GM12878 (cell line): ENCODE measurements around the gene DERL3. TPM values are rescaled to one million over a fixed set of nuclear protein-coding genes. Genes with fewer than 3 reads are reported as not detected.

Source experiments
- BCL11A ChIP-seq: IDR thresholded peaks from 2 replicates; pipeline ENCODE4 v1.6.1; 2011; ENCODE audit warnings: low read depth, low read length
- BHLHE40 ChIP-seq, 2 experiments: fragments of 450-650 bp in 1 of 2; IDR thresholded peaks; 2 replicates each; pipeline ENCODE4 v1.6.1; 2011 to 2017; ENCODE audit warnings: low read depth in 2 of 2, borderline replicate concordance in 1 of 2, improper control_type of control experiment in 1 of 2, low read length in 1 of 2, mild to moderate bottlenecking in 1 of 2
- CHD2 ChIP-seq: IDR thresholded peaks from 2 replicates; pipeline ENCODE4 v1.6.1; 2011; ENCODE audit warnings: low read depth, low read length, improper control_type of control experiment, borderline replicate concordance
- CREM ChIP-seq: IDR thresholded peaks from 2 replicates; pipeline ENCODE4 v1.6.1; 2014; ENCODE audit warnings: antibody characterized with exemption, low read depth
- EED ChIP-seq: sonication (generic); IDR thresholded peaks from 2 replicates; pipeline ENCODE4 v1.6.1; 2016; ENCODE audit warnings: antibody characterized with exemption, low read depth
- GATAD2B ChIP-seq: fragments of 450-650 bp; conservative IDR thresholded peaks from 2 replicates; pipeline ENCODE4 v1.6.1; 2017; ENCODE audit warnings: low read depth, mild to moderate bottlenecking, moderate library complexity
- HCFC1 ChIP-seq: fragments of 150-350 bp; IDR thresholded peaks from 2 replicates; pipeline ENCODE4 v1.6.1; 2014; ENCODE audit warnings: low read length
- HDGF ChIP-seq: fragments of 450-650 bp; IDR thresholded peaks from 2 replicates; pipeline ENCODE4 v1.6.1; 2016; ENCODE audit warnings: antibody characterized with exemption
- NFIC ChIP-seq: IDR thresholded peaks from 2 replicates; pipeline ENCODE4 v1.6.1; 2012; ENCODE audit warnings: low read depth, mild to moderate bottlenecking, inconsistent platforms, low read length, moderate library complexity
- NR2F1 ChIP-seq: fragments of 450-650 bp; conservative IDR thresholded peaks from 2 replicates; pipeline ENCODE4 v1.6.1; 2017; ENCODE audit warnings: mild to moderate bottlenecking
- POLR2AphosphoS2 ChIP-seq: IDR thresholded peaks from 2 replicates; pipeline ENCODE4 v1.6.1; 2011; ENCODE audit warnings: low read depth, mild to moderate bottlenecking, low read length, improper control_type of control experiment, moderate library complexity
- POLR2AphosphoS5 ChIP-seq: IDR thresholded peaks from 2 replicates; pipeline ENCODE4 v1.6.1; 2011; ENCODE audit warnings: mild to moderate bottlenecking, low read length, inconsistent platforms
- POU2F2 ChIP-seq: IDR thresholded peaks from 3 replicates; pipeline ENCODE4 v1.6.1; 2011; ENCODE audit warnings: low read depth, mild to moderate bottlenecking, low read length, borderline replicate concordance
- TAF1 ChIP-seq: IDR thresholded peaks from 2 replicates; pipeline ENCODE4 v1.6.1; 2011; ENCODE audit warnings: mild to moderate bottlenecking, low read depth, low read length, borderline replicate concordance
- TCF12 ChIP-seq: IDR thresholded peaks from 2 replicates; pipeline ENCODE4 v1.6.1; 2011; ENCODE audit warnings: low read depth, mild to moderate bottlenecking, low read length
- WRNIP1 ChIP-seq: IDR thresholded peaks from 2 replicates; pipeline ENCODE4 v1.6.1; 2011; ENCODE audit warnings: low read depth, low read length, improper control_type of control experiment, borderline replicate concordance
- YY1 ChIP-seq: IDR thresholded peaks from 2 replicates; pipeline ENCODE4 v1.6.1; 2011; ENCODE audit warnings: low read depth, mild to moderate bottlenecking, low read length
- ZSCAN29 ChIP-seq: fragments of 450-650 bp; IDR thresholded peaks from 2 replicates; pipeline ENCODE4 v1.6.1; 2017; ENCODE audit warnings: mild to moderate bottlenecking, moderate library complexity
- polyA plus RNA-seq, 11 experiments: library from polyadenylated mRNA; depleted of rRNA in 4 of 11; unstranded in 6 of 11; stranded (reverse) in 5 of 11; fragments of >200 nt; fragmentation: Nextera tagmentation in 4 of 11; fragmentation: Illumina TruSeq in 1 of 11; extraction: Ambion mirVana in 4 of 11; extraction: Trizol in 1 of 11; gene quantifications; 1 replicate in 1 of 11; 2 replicates in 10 of 11; pipeline versions ENCODE4 v1.2.1 to v1.2.3, GENCODE V29; 2011 to 2016; ENCODE audit warnings: inconsistent platforms in 2 of 11, missing spikeins in 2 of 11, low read depth in 1 of 11
- total RNA-seq, 4 experiments: library from RNA; depleted of rRNA in 3 of 4; stranded (reverse); fragments of >200 nt in 3 of 4; fragmentation: Illumina TruSeq in 1 of 4; extraction: Trizol in 1 of 4; gene quantifications; 2 replicates each; pipeline versions ENCODE4 v1.2.1 to v1.2.3, GENCODE V29; 2013 to 2021
- TF ChIP-seq, protein P1 (sequence below): fragments of 450-650 bp; IDR thresholded peaks from 2 replicates; pipeline ENCODE4 v1.6.1; 2017; ENCODE audit warnings: low read depth, mild to moderate bottlenecking, moderate library complexity
- TF ChIP-seq, protein P2 (sequence below): fragments of 450-650 bp; formaldehyde crosslinking; IDR thresholded peaks from 2 replicates; pipeline ENCODE4 v1.4.0; 2022; ENCODE audit warnings: mild to moderate bottlenecking, moderate library complexity

The DERL3 gene
- total and polyA plus RNA-seq, 10 of the 15 experiments (the other 5 are each of a cell fraction or from before 2014, with no cell fraction given): 4.1 to 52.4 (median 14.1) TPM

DNA sequence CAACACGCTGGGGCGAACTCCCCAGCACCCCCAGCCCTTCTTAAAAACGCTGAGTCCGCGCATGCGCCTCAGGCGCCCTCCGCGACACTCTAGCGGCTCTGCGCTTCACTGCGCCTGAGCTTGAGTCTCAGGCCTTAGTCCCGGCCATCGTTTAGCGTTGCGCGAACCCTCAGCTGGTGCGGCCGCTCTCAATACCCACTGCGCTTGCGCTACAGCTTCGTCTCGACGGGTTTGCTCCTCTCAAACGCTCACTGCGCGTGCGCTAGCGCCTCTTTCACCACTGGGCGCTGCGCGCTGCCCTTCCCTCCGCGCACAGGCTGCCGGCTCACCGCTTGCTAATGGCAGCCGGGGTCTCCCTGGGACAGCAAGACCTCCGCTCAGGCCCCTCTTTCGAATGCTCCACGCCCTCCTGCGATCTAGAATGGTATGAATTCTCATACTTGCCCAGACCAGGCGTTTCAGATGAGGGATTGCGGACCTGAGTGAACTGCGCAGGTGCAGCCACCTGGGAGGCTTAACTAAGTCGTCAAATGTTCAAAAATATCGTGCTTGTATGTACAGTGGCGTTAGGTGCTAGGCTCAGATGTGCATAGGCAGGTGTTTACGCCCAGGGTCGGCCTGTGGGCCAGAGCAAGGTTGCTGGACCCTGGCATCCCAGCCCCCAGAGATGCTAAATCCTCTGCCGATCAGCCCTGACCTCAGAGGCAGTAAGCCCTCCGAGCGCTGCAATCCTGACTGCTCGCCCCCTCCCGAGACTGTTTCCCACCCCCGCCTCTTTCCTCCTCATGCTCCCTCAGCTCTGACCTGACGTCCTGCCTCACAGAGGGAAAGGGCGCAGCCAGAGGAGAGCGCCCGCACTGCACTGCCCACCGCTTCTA is 19.0 kb upstream of the DERL3 start, which contains the start of gene SLC2A11 (continued):
- TF ChIP-seq GATAD2B: no peak
- peak; percentile 46 for TF ChIP-seq HCFC1
- TF ChIP-seq HDGF: peak; percentile 88
- TF ChIP-seq YY1: peak; percentile 84
- TF ChIP-seq BHLHE40 (IDR thresholded peaks at IDR 0.05; ENCODE audit: borderline replicate concordance in 1 of 2, low read depth in 2 of 2, low read length in 1 of 2): peak in 1 of 2 experiments; percentile 52; a peak in 2 of 4 replicates
- no peak for TF ChIP-seq WRNIP1
- TF ChIP-seq TCF12: peak; percentile 18; the same call in 1 of the 2 replicates
- TF ChIP-seq POU2F2: no peak
- TF ChIP-seq, protein P1, sequence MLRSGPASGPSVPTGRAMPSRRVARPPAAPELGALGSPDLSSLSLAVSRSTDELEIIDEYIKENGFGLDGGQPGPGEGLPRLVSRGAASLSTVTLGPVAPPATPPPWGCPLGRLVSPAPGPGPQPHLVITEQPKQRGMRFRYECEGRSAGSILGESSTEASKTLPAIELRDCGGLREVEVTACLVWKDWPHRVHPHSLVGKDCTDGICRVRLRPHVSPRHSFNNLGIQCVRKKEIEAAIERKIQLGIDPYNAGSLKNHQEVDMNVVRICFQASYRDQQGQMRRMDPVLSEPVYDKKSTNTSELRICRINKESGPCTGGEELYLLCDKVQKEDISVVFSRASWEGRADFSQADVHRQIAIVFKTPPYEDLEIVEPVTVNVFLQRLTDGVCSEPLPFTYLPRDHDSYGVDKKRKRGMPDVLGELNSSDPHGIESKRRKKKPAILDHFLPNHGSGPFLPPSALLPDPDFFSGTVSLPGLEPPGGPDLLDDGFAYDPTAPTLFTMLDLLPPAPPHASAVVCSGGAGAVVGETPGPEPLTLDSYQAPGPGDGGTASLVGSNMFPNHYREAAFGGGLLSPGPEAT: 0 out of 2 replicates have a peak, but pooled peaks have one; percentile 26
- no peak for TF ChIP-seq NFIC
- TF ChIP-seq POLR2AphosphoS5: peak; percentile 89
- TF ChIP-seq BCL11A: no peak
- TF ChIP-seq TAF1: peak; percentile 78; the same call in 1 of the 2 replicates
- TF ChIP-seq, protein P2, sequence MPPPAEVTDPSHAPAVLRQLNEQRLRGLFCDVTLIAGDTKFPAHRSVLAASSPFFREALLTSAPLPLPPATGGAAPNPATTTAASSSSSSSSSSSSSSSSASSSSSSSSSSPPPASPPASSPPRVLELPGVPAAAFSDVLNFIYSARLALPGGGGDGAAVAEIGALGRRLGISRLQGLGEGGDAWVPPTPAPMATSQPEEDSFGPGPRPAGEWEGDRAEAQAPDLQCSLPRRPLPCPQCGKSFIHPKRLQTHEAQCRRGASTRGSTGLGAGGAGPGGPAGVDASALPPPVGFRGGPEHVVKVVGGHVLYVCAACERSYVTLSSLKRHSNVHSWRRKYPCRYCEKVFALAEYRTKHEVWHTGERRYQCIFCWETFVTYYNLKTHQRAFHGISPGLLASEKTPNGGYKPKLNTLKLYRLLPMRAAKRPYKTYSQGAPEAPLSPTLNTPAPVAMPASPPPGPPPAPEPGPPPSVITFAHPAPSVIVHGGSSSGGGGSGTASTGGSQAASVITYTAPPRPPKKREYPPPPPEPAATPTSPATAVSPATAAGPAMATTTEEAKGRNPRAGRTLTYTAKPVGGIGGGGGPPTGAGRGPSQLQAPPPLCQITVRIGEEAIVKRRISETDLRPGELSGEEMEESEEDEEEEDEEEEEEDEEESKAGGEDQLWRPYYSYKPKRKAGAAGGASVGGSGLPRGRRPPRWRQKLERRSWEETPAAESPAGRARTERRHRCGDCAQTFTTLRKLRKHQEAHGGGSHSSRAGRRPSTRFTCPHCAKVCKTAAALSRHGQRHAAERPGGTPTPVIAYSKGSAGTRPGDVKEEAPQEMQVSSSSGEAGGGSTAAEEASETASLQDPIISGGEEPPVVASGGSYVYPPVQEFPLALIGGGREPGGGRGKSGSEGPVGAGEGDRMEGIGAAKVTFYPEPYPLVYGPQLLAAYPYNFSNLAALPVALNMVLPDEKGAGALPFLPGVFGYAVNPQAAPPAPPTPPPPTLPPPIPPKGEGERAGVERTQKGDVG (CRISPR knock-in tag): no peak
- peak; percentile 31; the same call in 1 of the 2 replicates for TF ChIP-seq CREM
- no peak; the same call in 1 of the 2 replicates for TF ChIP-seq NR2F1
- TF ChIP-seq EED: no peak
- TF ChIP-seq CHD2: 0 out of 2 replicates have a peak, but pooled peaks have one; percentile 10
- TF ChIP-seq POLR2AphosphoS2: peak; percentile 91
- no peak for TF ChIP-seq ZSCAN29
